GM10266 (cell line): ENCODE results near the gene XIRP2.

Experiments
- DNase-seq: peaks from one replicate; pipeline ENCODE4 v3.0.0; 2012; ENCODE audit errors: extremely low spot score
- TF ChIP-seq, protein P1 (sequence below): IDR thresholded peaks from 2 replicates; pipeline ENCODE4 v1.5.1; 2012; ENCODE audit warnings: mild to moderate bottlenecking, low read depth; ENCODE audit not compliant: control insufficient read depth, insufficient read depth; ENCODE audit errors: missing control alignments

Gene XIRP2

DNA sequence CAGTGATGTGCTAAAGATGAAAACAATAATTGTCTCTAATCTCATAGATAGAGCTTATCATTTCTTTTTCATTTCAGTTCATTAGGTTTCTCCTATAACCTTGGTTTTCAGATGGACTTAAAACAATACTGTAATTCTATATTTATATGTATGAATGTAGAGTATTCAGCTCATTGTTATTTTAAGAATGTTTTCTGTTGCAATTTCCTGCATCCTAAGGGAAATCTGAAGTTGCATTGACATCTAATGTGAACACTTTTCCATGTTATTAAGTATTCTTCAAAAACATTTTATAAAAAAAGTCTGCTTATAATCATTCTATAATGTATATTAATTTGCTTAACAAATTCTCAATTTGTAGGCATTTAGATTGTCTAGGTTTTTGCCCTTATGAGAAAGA is 288.9 kb downstream of the XIRP2 start:
- TF ChIP-seq, protein P1, sequence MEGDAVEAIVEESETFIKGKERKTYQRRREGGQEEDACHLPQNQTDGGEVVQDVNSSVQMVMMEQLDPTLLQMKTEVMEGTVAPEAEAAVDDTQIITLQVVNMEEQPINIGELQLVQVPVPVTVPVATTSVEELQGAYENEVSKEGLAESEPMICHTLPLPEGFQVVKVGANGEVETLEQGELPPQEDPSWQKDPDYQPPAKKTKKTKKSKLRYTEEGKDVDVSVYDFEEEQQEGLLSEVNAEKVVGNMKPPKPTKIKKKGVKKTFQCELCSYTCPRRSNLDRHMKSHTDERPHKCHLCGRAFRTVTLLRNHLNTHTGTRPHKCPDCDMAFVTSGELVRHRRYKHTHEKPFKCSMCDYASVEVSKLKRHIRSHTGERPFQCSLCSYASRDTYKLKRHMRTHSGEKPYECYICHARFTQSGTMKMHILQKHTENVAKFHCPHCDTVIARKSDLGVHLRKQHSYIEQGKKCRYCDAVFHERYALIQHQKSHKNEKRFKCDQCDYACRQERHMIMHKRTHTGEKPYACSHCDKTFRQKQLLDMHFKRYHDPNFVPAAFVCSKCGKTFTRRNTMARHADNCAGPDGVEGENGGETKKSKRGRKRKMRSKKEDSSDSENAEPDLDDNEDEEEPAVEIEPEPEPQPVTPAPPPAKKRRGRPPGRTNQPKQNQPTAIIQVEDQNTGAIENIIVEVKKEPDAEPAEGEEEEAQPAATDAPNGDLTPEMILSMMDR: no peak
- DNase-seq: no peak

DNA sequence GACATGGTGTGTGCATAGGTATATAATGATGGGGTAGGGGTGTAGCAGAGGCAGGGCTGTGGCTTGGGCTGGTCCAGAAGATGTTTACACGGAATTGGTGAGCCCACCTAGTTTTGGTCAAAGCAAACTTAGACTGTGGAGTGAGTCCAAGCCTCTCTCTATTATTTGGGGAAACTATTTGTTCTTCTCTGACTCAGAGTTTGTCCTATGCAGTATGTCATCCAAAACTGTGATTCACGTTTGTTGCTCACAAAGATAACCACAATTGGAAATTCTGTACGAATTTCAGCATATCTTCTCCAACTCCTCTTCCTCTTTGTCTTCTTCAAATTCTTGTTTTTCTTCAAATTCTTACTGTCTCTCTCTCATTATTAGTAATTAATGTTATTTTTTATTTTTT is 292.9 kb downstream of the XIRP2 start:
- DNase-seq: no peak
- TF ChIP-seq, protein P1: no peak

DNA sequence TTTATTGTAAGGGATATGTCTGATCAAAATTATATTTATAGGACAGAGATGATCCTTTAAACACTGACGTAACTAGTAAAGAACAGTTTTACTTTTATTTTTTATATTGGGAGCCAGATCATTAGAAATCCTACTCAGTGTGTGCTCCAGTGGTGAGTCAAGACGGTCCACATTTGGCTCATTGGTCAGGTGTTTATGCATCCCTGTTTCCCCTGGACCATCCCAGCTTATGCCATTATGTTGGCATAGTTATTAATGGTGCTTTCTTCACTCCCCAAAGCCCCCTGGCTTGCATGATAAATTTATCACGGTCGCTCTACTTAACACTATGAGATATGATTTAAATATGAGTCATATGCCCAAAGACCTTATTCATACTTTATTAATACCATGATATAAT is 293.4 kb downstream of the XIRP2 start:
- TF ChIP-seq, protein P1: no peak
- DNase-seq: no peak

DNA sequence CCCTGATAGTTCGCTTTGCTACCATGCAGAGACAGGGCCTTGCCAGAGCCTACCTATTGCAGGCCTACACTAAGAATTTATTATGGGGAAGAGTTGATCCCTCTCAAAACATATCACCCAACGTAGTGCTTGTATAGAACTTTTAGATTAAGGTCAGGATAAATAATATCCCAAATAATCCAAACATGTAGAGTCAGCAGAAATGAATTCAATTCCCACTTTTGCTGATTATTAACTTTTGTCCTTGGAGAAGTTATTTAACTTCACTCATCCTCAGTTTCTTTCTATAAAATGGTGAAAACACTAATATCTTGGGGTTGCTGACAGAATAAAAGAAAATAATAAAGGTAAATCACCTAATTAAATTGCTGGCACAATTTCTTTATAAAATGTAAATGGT is 294.1 kb downstream of the XIRP2 start:
- DNase-seq: no peak
- TF ChIP-seq, protein P1: no peak

DNA sequence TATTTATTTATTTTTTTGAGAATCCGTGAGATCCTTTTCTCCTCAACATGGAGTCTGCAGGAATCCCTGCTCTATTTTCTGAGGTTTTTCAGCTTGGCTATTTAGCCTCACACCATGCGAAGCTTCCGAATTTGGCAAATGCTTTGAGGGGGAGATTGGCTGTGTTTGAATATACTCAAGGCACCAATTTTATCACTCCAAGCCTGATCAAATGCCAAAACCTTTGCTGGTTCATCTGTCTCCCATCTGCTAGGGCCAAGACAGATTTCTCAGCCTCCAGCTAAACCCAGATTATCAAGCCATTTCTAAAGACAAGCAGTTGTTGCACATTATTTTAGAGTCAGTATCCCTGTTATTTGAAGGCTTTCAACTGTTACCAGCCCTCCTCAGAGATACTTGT is 295.7 kb downstream of the XIRP2 start:
- DNase-seq: no peak
- TF ChIP-seq, protein P1: no peak

DNA sequence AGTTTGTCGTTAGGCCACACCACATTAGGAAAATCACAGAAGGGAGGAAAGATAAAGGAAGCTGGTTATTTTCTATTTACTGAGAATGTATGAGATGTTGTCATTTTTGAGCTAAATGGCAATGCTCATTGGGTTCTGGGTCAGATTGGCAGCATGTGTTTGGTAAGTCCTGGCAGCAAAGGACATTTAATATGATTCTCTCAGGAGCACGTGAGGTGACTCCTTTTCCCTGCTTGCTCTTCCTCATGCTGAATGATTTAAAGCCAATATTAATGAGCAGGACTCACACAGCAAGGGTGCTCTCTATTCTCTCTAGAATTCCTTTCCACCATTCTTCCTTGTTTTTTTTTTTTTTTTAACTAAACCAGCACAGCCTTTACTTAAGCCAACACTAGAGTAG is 298.2 kb downstream of the XIRP2 start:
- TF ChIP-seq, protein P1: no peak
- DNase-seq: no peak

DNA sequence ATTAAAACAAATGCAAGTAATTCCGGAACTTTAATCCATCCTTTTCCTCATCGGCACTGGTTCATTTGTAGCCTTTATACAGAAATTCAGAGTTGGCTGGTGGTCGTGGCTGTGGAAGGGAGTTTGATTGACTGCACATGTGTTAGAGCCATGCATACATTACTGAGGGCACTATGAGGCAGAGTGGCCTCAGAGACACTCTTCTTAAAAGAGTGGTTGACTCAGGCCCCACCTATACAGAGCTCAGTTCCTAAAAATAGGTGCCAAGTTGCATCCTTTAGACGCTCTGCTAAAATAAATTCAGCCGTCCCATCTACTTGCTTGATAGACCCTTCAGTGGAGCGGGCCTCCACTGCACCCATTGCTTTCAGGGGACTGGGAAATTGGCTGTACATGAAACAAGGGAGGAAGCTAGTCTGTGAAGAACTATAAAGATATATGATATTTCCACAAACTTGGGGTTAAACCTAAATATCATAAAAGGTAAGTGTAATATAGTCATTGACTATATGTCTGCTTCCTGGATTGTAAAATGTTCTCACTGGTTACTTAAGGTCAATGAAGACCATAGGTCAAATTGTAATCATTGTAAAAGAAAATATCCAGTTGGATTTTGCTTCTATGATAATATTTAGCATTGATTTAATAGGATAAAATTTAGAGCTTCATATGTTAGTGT is 298.9 kb downstream of the XIRP2 start:
- TF ChIP-seq, protein P1: no peak
- DNase-seq: no peak
